K562 (cell line): ENCODE data around the gene TGOLN2. TPM values are rescaled to one million over a fixed set of nuclear protein-coding genes. Genes with fewer than 3 reads are reported as not detected.

Experiments
- ATAC-seq: fragments of 200-7000 bp; cut with Tn5 transposase; 3 replicates; pipeline ENCODE4 v1.9.1; 2020; ENCODE audit warnings: moderate library complexity
- BruUV-seq: library from RNA; stranded (reverse); fragments of 400-500 nt; replicated peaks from 2 replicates; lab custom pipeline; 2021; lab: Mats Ljungman, UMichigan
- CTCF ChIA-PET: fragments of 300-600 bp; formaldehyde crosslinking; extraction: SDS; loops from one replicate; lab custom pipeline; 2021; ENCODE audit warnings: low intra/inter-chr PET ratio; lab: Yijun Ruan, JAX
- POLR2A ChIA-PET: fragments of 300-600, 350-650 bp; sonication (Branson Sonifier 250); formaldehyde crosslinking; extraction: SDS; loops from one replicate; lab custom pipeline; 2021; ENCODE audit warnings: antibody characterized with exemption, inconsistent platforms; lab: Yijun Ruan, JAX
- DNase-seq, 4 experiments: peaks; one replicate each; pipeline versions ENCODE4 v3.0.0 to v3.0.0-alpha.2; 2011 to 2018; ENCODE audit warnings: low spot score in 3 of 4, mixed read lengths in 3 of 4; ENCODE audit errors: extremely low read depth in 1 of 4
- FAIRE-seq: peaks from 2 replicates; lab custom pipeline; 2011; peaks lifted over from hg19 to GRCh38; lab: Jason Lieb, UNC
- H2AFZ ChIP-seq: 2 replicates; pipeline ENCODE4 v1.6.0; 2011; ENCODE audit warnings: low read depth, low read length, control low read depth, inconsistent platforms
- H3K27ac ChIP-seq: fragments of 200-600 bp; 3 replicates; pipeline ENCODE4 v1.8.0; 2011; ENCODE audit warnings: low read depth, mild to moderate bottlenecking, control low read depth, inconsistent platforms, low read length, moderate library complexity, mixed read lengths; ENCODE audit errors: extremely low read depth
- H3K27me3 ChIP-seq, 2 experiments: fragments of 300-600 bp in 1 of 2; 2 replicates in 1 of 2; 3 replicates in 1 of 2; pipeline versions ENCODE4 v1.6.0 to v1.8.0; 2011; ENCODE audit warnings: inconsistent platforms in 2 of 2, low read length in 2 of 2, mild to moderate bottlenecking in 1 of 2, mixed read lengths in 1 of 2, moderate library complexity in 1 of 2; ENCODE audit not compliant: control insufficient read depth in 2 of 2, insufficient read depth in 2 of 2
- H3K36me3 ChIP-seq: fragments of 300-600 bp; 3 replicates; pipeline ENCODE4 v1.8.0; 2011; ENCODE audit warnings: mild to moderate bottlenecking, low read length, inconsistent platforms; ENCODE audit not compliant: control insufficient read depth, insufficient read depth
- H3K4me1 ChIP-seq, 2 experiments: fragments of 200-600 bp in 1 of 2; replicated peaks in 1 of 2; 2 replicates in 1 of 2; 3 replicates in 1 of 2; pipeline versions ENCODE4 v1.5.1 to v1.8.0; 2011; ENCODE audit warnings: inconsistent platforms in 2 of 2, low read length in 2 of 2, mild to moderate bottlenecking in 1 of 2, mixed read lengths in 1 of 2, moderate library complexity in 1 of 2; ENCODE audit not compliant: control insufficient read depth in 2 of 2, insufficient read depth in 2 of 2
- H3K4me2 ChIP-seq: 2 replicates; pipeline ENCODE4 v1.6.1; 2011; ENCODE audit warnings: low read length, control low read depth, inconsistent platforms, mixed read lengths; ENCODE audit not compliant: insufficient read depth
- H3K4me3 ChIP-seq: fragments of 200-600 bp; sonication (generic), shearing (Covaris generic); 2 replicates; pipeline ENCODE4 v1.5.1; 2016; ENCODE audit warnings: control low read depth, inconsistent platforms
- H3K79me2 ChIP-seq: fragments of 200-600 bp; 3 replicates; pipeline ENCODE4 v1.8.0; 2011; ENCODE audit warnings: low read length, inconsistent platforms; ENCODE audit not compliant: control insufficient read depth, insufficient read depth
- H3K9ac ChIP-seq, 2 experiments: 2 replicates each; pipeline versions ENCODE4 v1.6.0 to v1.6.1; 2011; ENCODE audit warnings: low read depth in 2 of 2, low read length in 2 of 2, control low read depth in 1 of 2, inconsistent platforms in 1 of 2, mild to moderate bottlenecking in 1 of 2, mixed read lengths in 1 of 2; ENCODE audit not compliant: insufficient read depth in 1 of 2
- H3K9me1 ChIP-seq: one replicate; pipeline ENCODE4 v1.6.0; 2011; ENCODE audit warnings: inconsistent platforms, mild to moderate bottlenecking, low read length, moderate library complexity; ENCODE audit not compliant: control insufficient read depth, insufficient read depth
- H3K9me3 ChIP-seq: replicated peaks from 2 replicates; pipeline ENCODE4 v1.5.1; 2011; ENCODE audit warnings: low read depth, low read length, inconsistent platforms; ENCODE audit not compliant: control insufficient read depth, insufficient read depth
- H4K20me1 ChIP-seq: replicated peaks from 2 replicates; pipeline ENCODE4 v1.6.1; 2011; ENCODE audit warnings: low read length, inconsistent platforms, mixed read lengths; ENCODE audit not compliant: control insufficient read depth, insufficient read depth
- ARNT ChIP-seq, 2 experiments: fragments of 450-650 bp; IDR thresholded peaks; 2 replicates each; pipeline ENCODE4 v1.6.1; 2016; ENCODE audit warnings: mild to moderate bottlenecking in 1 of 2
- CC2D1A ChIP-seq: fragments of 450-650 bp; IDR thresholded peaks from 2 replicates; pipeline ENCODE4 v1.6.1; 2017; ENCODE audit warnings: mild to moderate bottlenecking
- MXI1 ChIP-seq: IDR thresholded peaks from 2 replicates; pipeline ENCODE4 v1.6.1; 2011; ENCODE audit warnings: low read depth, mild to moderate bottlenecking, improper control_type of control experiment, low read length
- NFIX ChIP-seq: fragments of 250-450 bp; sonication (Bioruptor Pico); IDR thresholded peaks from 2 replicates; pipeline ENCODE4 v1.4.0; 2020; ENCODE audit warnings: low read depth, mild to moderate bottlenecking, moderate library complexity
- PHB2 ChIP-seq: fragments of 450-650 bp; IDR thresholded peaks from 2 replicates; pipeline ENCODE4 v1.6.1; 2017; ENCODE audit warnings: low read depth
- RBM17 ChIP-seq: fragments of 200-400 bp; formaldehyde crosslinking; IDR thresholded peaks from 2 replicates; pipeline ENCODE4 v1.6.1; 2017; ENCODE audit warnings: low read depth, mild to moderate bottlenecking, low read length, borderline replicate concordance
- SREBF2 ChIP-seq: sonication (generic); formaldehyde crosslinking; IDR thresholded peaks from 2 replicates; pipeline ENCODE4 v1.4.0; 2020; ENCODE audit warnings: mild to moderate bottlenecking, missing genetic modification reagents
- ZNF253 ChIP-seq: fragments of 250-450 bp; sonication (Bioruptor Pico); conservative IDR thresholded peaks from 2 replicates; pipeline ENCODE4 v1.6.1; 2021; ENCODE audit warnings: mild to moderate bottlenecking
- ZNF354B ChIP-seq: fragments of 250-450 bp; sonication (Bioruptor Pico); IDR thresholded peaks from 2 replicates; pipeline ENCODE4 v1.4.0; 2020
- ZNF561 ChIP-seq: fragments of 450-650 bp; formaldehyde crosslinking; conservative IDR thresholded peaks from 2 replicates; pipeline ENCODE4 v1.4.0; 2020; ENCODE audit warnings: mild to moderate bottlenecking, moderate library complexity
- ZNF696 ChIP-seq: fragments of 250-450 bp; sonication (Bioruptor Pico); conservative IDR thresholded peaks from 2 replicates; pipeline ENCODE4 v1.4.0; 2020; ENCODE audit warnings: mild to moderate bottlenecking, moderate library complexity
- WGBS: fragments of 100-300 bp; shearing (Covaris generic); methylation state at CpG from one replicate; pipeline ENCODE4 v1.1.6; 2016; ENCODE audit warnings: low coverage, mixed read lengths; ENCODE audit not compliant: insufficient coverage; ENCODE audit errors: missing lambda C conversion rate; 5-methylcytosine and 5-hydroxymethylcytosine counted together
- in situ Hi-C: fragments of 300-500 bp; cut with MboI; formaldehyde crosslinking; loops from 4 replicates; pipeline ENCODE4 v1.15.0; 2018; ENCODE audit warnings: inconsistent platforms, mixed read lengths
- intact Hi-C: fragments of 100-400 bp; cut with micrococcal nuclease; formaldehyde crosslinking; loops from 2 replicates; pipeline ENCODE4 v1.14.2; 2022
- polyA plus RNA-seq, 8 experiments: library from polyadenylated mRNA; depleted of rRNA in 4 of 8; stranded (reverse) in 5 of 8; unstranded in 3 of 8; fragments of >200 nt; fragmentation: Nextera tagmentation in 2 of 8; fragmentation: Illumina TruSeq in 1 of 8; extraction: Ambion mirVana in 2 of 8; extraction: Trizol in 1 of 8; gene quantifications; 2 replicates each; pipeline versions ENCODE4 v1.2.1 to v1.2.3, GENCODE V29; 2011 to 2014; ENCODE audit warnings: inconsistent platforms in 1 of 8, missing spikeins in 1 of 8
- total RNA-seq, 7 experiments: library from RNA; depleted of rRNA in 6 of 7; stranded (reverse); fragments of >200 nt in 6 of 7; fragmentation: Illumina TruSeq in 2 of 7; extraction: Trizol in 2 of 7; gene quantifications; 2 replicates each; pipeline versions ENCODE4 v1.2.1 to v1.2.3, GENCODE V29; 2011 to 2021; ENCODE audit warnings: low replicate concordance in 1 of 7
- TF ChIP-seq, protein P1 (sequence below): fragments of 150-350 bp; IDR thresholded peaks from 2 replicates; pipeline ENCODE4 v1.6.1; 2014; ENCODE audit warnings: low read depth, mild to moderate bottlenecking, low read length, borderline replicate concordance
- TF ChIP-seq, protein P2 (sequence below), 2 experiments: fragments of 450-650 bp in 1 of 2; sonication (generic) in 1 of 2; formaldehyde crosslinking; conservative IDR thresholded peaks; 2 replicates each; pipeline versions ENCODE4 v1.4.0 to v1.8.1; 2020 to 2022; ENCODE audit warnings: mild to moderate bottlenecking in 1 of 2, missing genetic modification reagents in 1 of 2
- TF ChIP-seq, protein P3 (sequence below): IDR thresholded peaks from 2 replicates; pipeline ENCODE4 v1.6.1; 2014; ENCODE audit warnings: antibody characterized with exemption

The TGOLN2 gene
- total and polyA plus RNA-seq, 9 of the 15 experiments (the other 6 are each of a cell fraction or from before 2014, with no cell fraction given): 13.0 to 66.5 (median 35.9) TPM

DNA sequence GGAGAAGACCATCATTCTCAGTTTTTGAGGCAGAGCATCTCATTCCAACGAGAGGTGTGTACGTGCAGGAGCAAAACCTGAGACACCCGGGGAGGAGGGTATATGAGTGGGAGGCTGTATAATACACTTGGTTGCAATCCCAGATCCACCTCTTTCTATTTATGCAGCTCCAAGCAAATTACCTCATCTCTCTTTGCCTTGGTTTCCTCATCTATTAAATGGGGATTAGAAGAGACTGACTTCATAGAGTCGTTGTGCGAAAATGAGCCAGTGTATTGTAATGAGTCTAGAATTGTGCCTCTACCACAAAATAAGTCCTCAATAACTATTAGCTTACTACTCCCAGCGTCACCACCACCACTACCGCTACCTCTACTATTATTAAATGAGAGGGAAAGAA lies 40.1 kb downstream of the TGOLN2 start:
- FAIRE-seq (no peak), DNase-seq (no peak), ATAC-seq (no peak)
- H3K79me2 ChIP-seq: no peaks in the 10 kb centered on the region
- TF ChIP-seq ZNF696 (CRISPR knock-in tag): no peak
- TF ChIP-seq, protein P1, sequence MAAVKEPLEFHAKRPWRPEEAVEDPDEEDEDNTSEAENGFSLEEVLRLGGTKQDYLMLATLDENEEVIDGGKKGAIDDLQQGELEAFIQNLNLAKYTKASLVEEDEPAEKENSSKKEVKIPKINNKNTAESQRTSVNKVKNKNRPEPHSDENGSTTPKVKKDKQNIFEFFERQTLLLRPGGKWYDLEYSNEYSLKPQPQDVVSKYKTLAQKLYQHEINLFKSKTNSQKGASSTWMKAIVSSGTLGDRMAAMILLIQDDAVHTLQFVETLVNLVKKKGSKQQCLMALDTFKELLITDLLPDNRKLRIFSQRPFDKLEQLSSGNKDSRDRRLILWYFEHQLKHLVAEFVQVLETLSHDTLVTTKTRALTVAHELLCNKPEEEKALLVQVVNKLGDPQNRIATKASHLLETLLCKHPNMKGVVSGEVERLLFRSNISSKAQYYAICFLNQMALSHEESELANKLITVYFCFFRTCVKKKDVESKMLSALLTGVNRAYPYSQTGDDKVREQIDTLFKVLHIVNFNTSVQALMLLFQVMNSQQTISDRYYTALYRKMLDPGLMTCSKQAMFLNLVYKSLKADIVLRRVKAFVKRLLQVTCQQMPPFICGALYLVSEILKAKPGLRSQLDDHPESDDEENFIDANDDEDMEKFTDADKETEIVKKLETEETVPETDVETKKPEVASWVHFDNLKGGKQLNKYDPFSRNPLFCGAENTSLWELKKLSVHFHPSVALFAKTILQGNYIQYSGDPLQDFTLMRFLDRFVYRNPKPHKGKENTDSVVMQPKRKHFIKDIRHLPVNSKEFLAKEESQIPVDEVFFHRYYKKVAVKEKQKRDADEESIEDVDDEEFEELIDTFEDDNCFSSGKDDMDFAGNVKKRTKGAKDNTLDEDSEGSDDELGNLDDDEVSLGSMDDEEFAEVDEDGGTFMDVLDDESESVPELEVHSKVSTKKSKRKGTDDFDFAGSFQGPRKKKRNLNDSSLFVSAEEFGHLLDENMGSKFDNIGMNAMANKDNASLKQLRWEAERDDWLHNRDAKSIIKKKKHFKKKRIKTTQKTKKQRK: no peak
- no peak for TF ChIP-seq ARNT (IDR thresholded peaks at IDR 0.05)
- no peak for TF ChIP-seq SREBF2 (CRISPR knock-in tag)
- TF ChIP-seq, protein P2, sequence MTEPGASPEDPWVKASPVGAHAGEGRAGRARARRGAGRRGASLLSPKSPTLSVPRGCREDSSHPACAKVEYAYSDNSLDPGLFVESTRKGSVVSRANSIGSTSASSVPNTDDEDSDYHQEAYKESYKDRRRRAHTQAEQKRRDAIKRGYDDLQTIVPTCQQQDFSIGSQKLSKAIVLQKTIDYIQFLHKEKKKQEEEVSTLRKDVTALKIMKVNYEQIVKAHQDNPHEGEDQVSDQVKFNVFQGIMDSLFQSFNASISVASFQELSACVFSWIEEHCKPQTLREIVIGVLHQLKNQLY (CRISPR knock-in tag; conservative IDR thresholded peaks at IDR 0.05): no peak
- no peak for TF ChIP-seq MXI1
- no peak for TF ChIP-seq NFIX (CRISPR knock-in tag)
- no peak for TF ChIP-seq ZNF561 (CRISPR knock-in tag)
- TF ChIP-seq ZNF354B: no peak
- no peak for TF ChIP-seq PHB2
- TF ChIP-seq RBM17: no peak
- TF ChIP-seq, protein P3, sequence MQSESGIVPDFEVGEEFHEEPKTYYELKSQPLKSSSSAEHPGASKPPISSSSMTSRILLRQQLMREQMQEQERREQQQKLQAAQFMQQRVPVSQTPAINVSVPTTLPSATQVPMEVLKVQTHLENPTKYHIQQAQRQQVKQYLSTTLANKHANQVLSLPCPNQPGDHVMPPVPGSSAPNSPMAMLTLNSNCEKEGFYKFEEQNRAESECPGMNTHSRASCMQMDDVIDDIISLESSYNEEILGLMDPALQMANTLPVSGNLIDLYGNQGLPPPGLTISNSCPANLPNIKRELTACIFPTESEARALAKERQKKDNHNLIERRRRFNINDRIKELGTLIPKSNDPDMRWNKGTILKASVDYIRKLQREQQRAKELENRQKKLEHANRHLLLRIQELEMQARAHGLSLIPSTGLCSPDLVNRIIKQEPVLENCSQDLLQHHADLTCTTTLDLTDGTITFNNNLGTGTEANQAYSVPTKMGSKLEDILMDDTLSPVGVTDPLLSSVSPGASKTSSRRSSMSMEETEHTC: no peak
- TF ChIP-seq ZNF253 (CRISPR knock-in tag): no peak
- no peak for TF ChIP-seq CC2D1A
- in situ Hi-C loops: no loop called here
- no peaks in the 10 kb centered on the region for H3K9me3 ChIP-seq
- intact Hi-C loops: loop anchor here (5.0 kb wide), 1 partner anchor 100 kb away; no protein-coding TSS in a partner anchor
- peaks cover 5% of the 10 kb centered on the region; the same call in 1 of the 2 replicates for H4K20me1 ChIP-seq
- H3K27me3 ChIP-seq: peaks cover 49 to 70% of the 10 kb centered on the region in 2 experiments
- no peak overlapping the region for H3K9ac ChIP-seq
- H2AFZ ChIP-seq: no peak overlapping the region
- POLR2A ChIA-PET: interaction anchor here (0.6 kb wide), 1 partner anchor 30 kb away, joined by 4 read pairs; no protein-coding TSS in a partner anchor
- CTCF ChIA-PET: no interaction called here
- no peaks in the 10 kb centered on the region for H3K9me1 ChIP-seq
- WGBS: 1% methylated on average over 7 of the region's 7 CpGs
- H3K27ac ChIP-seq: no peak overlapping the region
- no peaks in the 10 kb centered on the region; a peak in 1 of 5 replicates for H3K4me1 ChIP-seq
- no peaks in the 10 kb centered on the region for H3K36me3 ChIP-seq
- no TSS peak for BruUV-seq
- no peak overlapping the region for H3K4me3 ChIP-seq
- H3K4me2 ChIP-seq: no peak overlapping the region
